GM13977 (cell line): ENCODE data around the gene PURA.

Experiments used
- DNase-seq: peaks from one replicate; pipeline ENCODE4 v3.0.0; 2012; ENCODE audit warnings: low spot score
- CTCF ChIP-seq: IDR thresholded peaks from 2 replicates; pipeline ENCODE4 v1.5.1; 2012; ENCODE audit warnings: mild to moderate bottlenecking, control low read depth; ENCODE audit not compliant: insufficient read depth; ENCODE audit errors: extremely low read depth, missing control alignments
- in situ Hi-C: fragments of 300-500 bp; cut with MboI; formaldehyde crosslinking; loops from one replicate; pipeline ENCODE4 v1.12.0; 2022; ENCODE audit warnings: low sequenced_read_pairs, low pct_unique_long_range_greater_than_20kb, mixed read lengths, inconsistent platforms; ENCODE audit not compliant: unreplicated experiment

Gene PURA

GRCh38 chr5:140131967-140132409 is 18.1 kb downstream of the PURA start:
- TF ChIP-seq CTCF, result no peak
- in situ Hi-C loops, result no loop called here
- no peak for DNase-seq

GRCh38 chr5:140133514-140134167 is 19.7 kb downstream of the PURA start:
- in situ Hi-C loops, result no loop called here

GRCh38 chr5:140134277-140134935 is 20.5 kb downstream of the PURA start:
- in situ Hi-C loops, result no loop called here

More at GRCh38 chr5:140133514-140134167, 19.7 kb downstream of the PURA start:
- DNase-seq, result no peak
- TF ChIP-seq CTCF, result no peak

GRCh38 chr5:140135127-140135526 is 21.2 kb downstream of the PURA start:
- in situ Hi-C loops, result no loop called here
- no peak for TF ChIP-seq CTCF
- no peak for DNase-seq

More at GRCh38 chr5:140134277-140134935, 20.5 kb downstream of the PURA start:
- DNase-seq, result no peak
- no peak for TF ChIP-seq CTCF

- DNase-seq, result no peak
- in situ Hi-C loops, result no loop called here
- TF ChIP-seq CTCF, result no peak
These were observed 22.7 kb downstream of the PURA start for GRCh38 chr5:140136624-140137023.

- no peak for TF ChIP-seq CTCF
- in situ Hi-C loops, result no loop called here
- DNase-seq, result no peak
These were observed 26.5 kb downstream of the PURA start for GRCh38 chr5:140140435-140140834.
